Stomach (tissue), 8 donors: ENCODE measurements around the gene CRYZL1. TPM values are rescaled to one million over a fixed set of nuclear protein-coding genes. Genes with fewer than 3 reads are reported as not detected.

Source experiments
- polyA plus RNA-seq, 3 donors: library from polyadenylated mRNA; stranded (reverse); fragments of 200-250 nt; gene quantifications; one replicate each; pipeline ENCODE4 v1.2.3, GENCODE V29; 2013
- total RNA-seq, 5 donors: library from RNA; depleted of rRNA; stranded (reverse); fragments of >200 nt; gene quantifications; one replicate each; pipeline versions ENCODE4 v1.1.0 to v1.2.3, GENCODE V29; 2014 to 2016
- donor health status: healthy with polysubstance abuse.
- donor health status: Bipolar disorder and iron deficiency.
- donor health status: healthy.

Gene CRYZL1
- total and polyA plus RNA-seq, 8 donors = 9.3 to 73.5 (median 28.8) TPM

Other genes with a start within 250 kb of the CRYZL1 start
- 10 to 100 TPM; 35.2 to 89.3 (median 67.8) TPM for gene IFNGR2, start 238.3 kb downstream of the CRYZL1 start, total RNA-seq
- 10 to 100 TPM; 42.2 to 79.7 (median 47.0) TPM for gene IFNGR2, start 238.3 kb downstream of the CRYZL1 start, polyA plus RNA-seq
- gene TMEM50B, start 161.8 kb downstream of the CRYZL1 start, total RNA-seq = 10 to 100 TPM; 20.3 to 97.3 (median 89.3) TPM
- 10 to 100 TPM; 36.7 to 48.5 (median 44.5) TPM for gene TMEM50B, start 161.8 kb downstream of the CRYZL1 start, polyA plus RNA-seq
- gene DNAJC28, start 150.0 kb downstream of the CRYZL1 start, total RNA-seq = 1 to 10 TPM in 1 of 5 donors, under 1 TPM in 3, not detected in 1; 0.43 to 1.1 (median 0.74) TPM
- 1 to 10 TPM; 1.2 to 4.3 (median 1.7) TPM for gene DNAJC28, start 150.0 kb downstream of the CRYZL1 start, polyA plus RNA-seq
- gene GART, start 99.6 kb downstream of the CRYZL1 start, total RNA-seq = 100 to 1,000 TPM in 2 of 5 donors, 10 to 100 TPM in 2, 1 to 10 TPM in 1; 4.1 to 126 (median 85.1) TPM
- gene GART, start 99.6 kb downstream of the CRYZL1 start, polyA plus RNA-seq = 10 to 100 TPM; 15.5 to 20.8 (median 19.5) TPM
- 100 to 1,000 TPM; 187 to 351 (median 237) TPM for gene SON, start 98.7 kb downstream of the CRYZL1 start, total RNA-seq
- 100 to 1,000 TPM in 2 of 3 donors, 10 to 100 TPM in 1; 31.8 to 419 (median 108) TPM for gene SON, start 98.7 kb downstream of the CRYZL1 start, polyA plus RNA-seq
- gene DONSON, start 53.1 kb downstream of the CRYZL1 start, total RNA-seq = 10 to 100 TPM in 3 of 5 donors, 1 to 10 TPM in 1, under 1 TPM in 1; 0.58 to 72.4 (median 19.1) TPM
- 10 to 100 TPM in 1 of 3 donors, 1 to 10 TPM in 2; 5.9 to 13.1 (median 6.3) TPM for gene DONSON, start 53.1 kb downstream of the CRYZL1 start, polyA plus RNA-seq
- gene ITSN1, start 760 bp upstream of the CRYZL1 start, total RNA-seq = 10 to 100 TPM; 17.1 to 83.5 (median 47.7) TPM
- gene ITSN1, start 760 bp upstream of the CRYZL1 start, polyA plus RNA-seq = 10 to 100 TPM in 1 of 3 donors, 1 to 10 TPM in 2; 6.0 to 10.7 (median 9.4) TPM